ENCODE results near the gene GCC1.
"Not testable (repeated sequence)": the region's sequence is repeated elsewhere in the genome, so short reads cannot be mapped to it uniquely, and the experiment has no call there.

The GCC1 gene

GRCh38 chr7:127550247-127550646 lies 35.1 kb downstream of the GCC1 start:
- no peak for TF ChIP-seq JUND (IDR thresholded peaks at IDR 0.05; ENCODE audit: low read depth)
- DNase-seq (ENCODE audit: low read depth in 1 of 2, low spot score in 1 of 2) = peak in 1 of 2 experiments; percentile 5
- in situ Hi-C loops (cut with HindIII; ENCODE audit: low pct_unique_long_range_greater_than_20kb, low sequenced_read_pairs) = no loop called here

- DNase-seq (ENCODE audit: low read depth in 1 of 2, low spot score in 1 of 2) = no peak
- TF ChIP-seq JUND (IDR thresholded peaks at IDR 0.05; ENCODE audit: low read depth) = no peak
- in situ Hi-C loops (cut with HindIII; ENCODE audit: low pct_unique_long_range_greater_than_20kb, low sequenced_read_pairs) = no loop called here
Observed at GRCh38 chr7:127546313-127546712, 39.1 kb downstream of the GCC1 start.

GRCh38 chr7:127541548-127541947 lies 43.8 kb downstream of the GCC1 start:
- no peak for TF ChIP-seq JUND (IDR thresholded peaks at IDR 0.05; ENCODE audit: low read depth)
- in situ Hi-C loops (cut with HindIII; ENCODE audit: low pct_unique_long_range_greater_than_20kb, low sequenced_read_pairs) = no loop called here

GRCh38 chr7:127540461-127540860 lies 44.9 kb downstream of the GCC1 start:
- in situ Hi-C loops (cut with HindIII; ENCODE audit: low pct_unique_long_range_greater_than_20kb, low sequenced_read_pairs); DNase-seq (ENCODE audit: low read depth in 1 of 2, low spot score in 1 of 2): not testable (repeated sequence)

More at GRCh38 chr7:127541548-127541947, 43.8 kb downstream of the GCC1 start:
- DNase-seq (ENCODE audit: low read depth in 1 of 2, low spot score in 1 of 2) = no peak

GRCh38 chr7:127539116-127539515 lies 46.3 kb downstream of the GCC1 start:
- no peak for DNase-seq (ENCODE audit: low read depth in 1 of 2, low spot score in 1 of 2)
- in situ Hi-C loops (cut with HindIII; ENCODE audit: low pct_unique_long_range_greater_than_20kb, low sequenced_read_pairs) = no loop called here
- no peak for TF ChIP-seq JUND (IDR thresholded peaks at IDR 0.05; ENCODE audit: low read depth)

- TF ChIP-seq JUND (IDR thresholded peaks at IDR 0.05; ENCODE audit: low read depth) = no peak
- DNase-seq (ENCODE audit: low read depth in 1 of 2, low spot score in 1 of 2) = no peak
- in situ Hi-C loops (cut with HindIII; ENCODE audit: low pct_unique_long_range_greater_than_20kb, low sequenced_read_pairs) = no loop called here
Observed at GRCh38 chr7:127536741-127537140, 48.7 kb downstream of the GCC1 start.

- no peak for TF ChIP-seq JUND (IDR thresholded peaks at IDR 0.05; ENCODE audit: low read depth)
- DNase-seq (ENCODE audit: low read depth in 1 of 2, low spot score in 1 of 2) = no peak
- in situ Hi-C loops (cut with HindIII; ENCODE audit: low pct_unique_long_range_greater_than_20kb, low sequenced_read_pairs) = no loop called here
Observed at GRCh38 chr7:127536394-127536691, 49.1 kb downstream of the GCC1 start.

- in situ Hi-C loops (cut with HindIII; ENCODE audit: low pct_unique_long_range_greater_than_20kb, low sequenced_read_pairs) = no loop called here
- DNase-seq (ENCODE audit: low read depth in 1 of 2, low spot score in 1 of 2) = no peak
- no peak for TF ChIP-seq JUND (IDR thresholded peaks at IDR 0.05; ENCODE audit: low read depth)
Observed at GRCh38 chr7:127535546-127536393, 49.6 kb downstream of the GCC1 start.

GRCh38 chr7:127534636-127535035 lies 50.8 kb downstream of the GCC1 start:
- no peak for DNase-seq (ENCODE audit: low read depth in 1 of 2, low spot score in 1 of 2)
- TF ChIP-seq JUND (IDR thresholded peaks at IDR 0.05; ENCODE audit: low read depth) = no peak
- in situ Hi-C loops (cut with HindIII; ENCODE audit: low pct_unique_long_range_greater_than_20kb, low sequenced_read_pairs) = no loop called here

GRCh38 chr7:127532736-127533135 lies 52.7 kb downstream of the GCC1 start:
- in situ Hi-C loops (cut with HindIII; ENCODE audit: low pct_unique_long_range_greater_than_20kb, low sequenced_read_pairs) = no loop called here
- TF ChIP-seq JUND (IDR thresholded peaks at IDR 0.05; ENCODE audit: low read depth) = no peak

GRCh38 chr7:127532151-127532550 lies 53.2 kb downstream of the GCC1 start:
- TF ChIP-seq JUND (IDR thresholded peaks at IDR 0.05; ENCODE audit: low read depth) = no peak
- DNase-seq (ENCODE audit: low read depth in 1 of 2, low spot score in 1 of 2) = no peak
- in situ Hi-C loops (cut with HindIII; ENCODE audit: low pct_unique_long_range_greater_than_20kb, low sequenced_read_pairs) = no loop called here

More at GRCh38 chr7:127532736-127533135, 52.7 kb downstream of the GCC1 start:
- no peak for DNase-seq (ENCODE audit: low read depth in 1 of 2, low spot score in 1 of 2)
